ENCODE results near the gene PRPF39.

Gene PRPF39, protein sequence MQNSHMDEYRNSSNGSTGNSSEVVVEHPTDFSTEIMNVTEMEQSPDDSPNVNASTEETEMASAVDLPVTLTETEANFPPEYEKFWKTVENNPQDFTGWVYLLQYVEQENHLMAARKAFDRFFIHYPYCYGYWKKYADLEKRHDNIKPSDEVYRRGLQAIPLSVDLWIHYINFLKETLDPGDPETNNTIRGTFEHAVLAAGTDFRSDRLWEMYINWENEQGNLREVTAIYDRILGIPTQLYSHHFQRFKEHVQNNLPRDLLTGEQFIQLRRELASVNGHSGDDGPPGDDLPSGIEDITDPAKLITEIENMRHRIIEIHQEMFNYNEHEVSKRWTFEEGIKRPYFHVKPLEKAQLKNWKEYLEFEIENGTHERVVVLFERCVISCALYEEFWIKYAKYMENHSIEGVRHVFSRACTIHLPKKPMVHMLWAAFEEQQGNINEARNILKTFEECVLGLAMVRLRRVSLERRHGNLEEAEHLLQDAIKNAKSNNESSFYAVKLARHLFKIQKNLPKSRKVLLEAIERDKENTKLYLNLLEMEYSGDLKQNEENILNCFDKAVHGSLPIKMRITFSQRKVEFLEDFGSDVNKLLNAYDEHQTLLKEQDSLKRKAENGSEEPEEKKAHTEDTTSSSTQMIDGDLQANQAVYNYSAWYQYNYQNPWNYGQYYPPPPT

DNA sequence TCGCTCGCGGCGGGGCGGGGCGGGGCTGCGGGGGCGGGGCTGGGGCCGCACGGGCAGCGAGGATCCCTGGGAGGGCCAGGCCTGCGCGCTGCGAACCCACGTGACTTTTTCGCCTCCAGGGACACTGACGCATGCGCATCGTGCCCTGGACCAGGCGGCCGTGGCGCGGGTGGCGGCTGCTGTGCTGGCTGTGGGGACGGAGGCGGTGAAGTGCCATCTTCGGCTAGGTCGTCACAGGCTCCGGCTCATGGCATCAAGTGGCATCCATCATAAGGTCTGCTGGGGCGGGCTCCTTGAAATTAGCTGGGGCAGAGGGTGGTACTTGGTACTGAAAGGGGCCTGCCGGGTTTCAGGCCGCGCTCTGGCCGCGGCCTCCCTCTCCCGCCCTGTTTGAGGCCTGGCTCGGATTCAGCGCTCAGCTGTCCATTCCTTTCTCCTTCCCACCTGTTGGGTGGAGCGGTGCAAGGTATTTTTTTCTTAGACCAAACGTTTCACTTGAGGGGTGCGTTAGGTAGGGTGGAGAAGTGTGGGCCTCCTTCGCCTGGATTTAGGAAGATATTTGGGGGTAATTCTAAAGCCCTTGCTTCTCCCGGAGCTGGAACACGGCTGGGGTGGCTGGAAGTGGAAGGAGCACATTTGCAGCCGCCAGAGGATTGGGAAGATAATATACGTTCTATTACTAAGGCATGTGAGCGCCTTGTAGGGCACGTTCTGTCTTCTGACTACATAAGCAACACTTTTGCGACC, at the start of gene PRPF39:
TSS of gene PRPF39 (plus strand) at position 141 of the 747 bp plus-strand sequence. CDS start 11,124 bp downstream, outside the sequence.
- peak; percentile 87 to 99 (median 94) for DNase-seq
- intact Hi-C loops (cut with DNase I) = loop anchor here (1.0 to 5.0 kb wide), 4 partner anchors 51 to 187 kb away; partner anchors contain the start of genes FANCM, FKBP3, MIS18BP1 and TOGARAM1

DNA sequence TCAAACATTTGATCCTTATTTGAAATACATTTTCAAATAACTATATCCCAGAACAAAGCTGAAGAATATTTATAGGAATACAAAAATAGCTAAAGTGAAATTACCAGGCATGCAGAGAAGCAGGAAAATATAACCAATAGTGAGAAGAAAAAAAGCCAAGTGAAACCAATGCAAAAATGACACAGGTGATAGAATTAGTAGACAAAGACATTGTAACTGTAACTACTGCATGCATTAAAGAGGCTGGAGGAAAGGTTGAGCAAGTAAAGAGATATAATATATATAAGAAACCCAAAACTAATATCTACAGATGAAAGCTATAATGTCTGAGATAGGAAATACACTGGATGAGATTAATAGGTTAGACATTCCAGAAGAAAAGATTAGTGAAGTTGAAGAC, 49.2 kb upstream of the PRPF39 start:
- intact Hi-C loops (cut with DNase I) = no loop called here
- no peak for DNase-seq

DNA sequence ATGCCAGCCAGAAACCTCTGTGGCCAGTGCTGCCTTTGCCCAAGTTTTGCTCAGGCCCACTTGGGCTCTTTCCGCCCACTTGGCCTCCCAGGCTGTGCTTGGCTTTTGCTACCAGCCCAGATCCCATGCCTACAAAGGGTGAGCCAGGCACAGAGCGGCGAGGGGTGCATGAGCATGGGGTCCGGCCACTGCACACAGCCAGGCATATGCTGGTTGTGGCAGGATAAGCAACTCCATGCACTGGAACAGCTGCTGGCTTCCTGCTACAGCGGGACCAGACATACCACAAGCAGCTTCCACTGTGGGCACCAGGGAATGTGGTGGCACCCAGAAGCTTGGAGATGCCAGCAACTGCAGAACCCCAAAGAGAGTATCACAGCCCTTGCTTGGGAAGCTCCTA, 45.7 kb upstream of the PRPF39 start:
- intact Hi-C loops (cut with DNase I) = no loop called here
- no peak for DNase-seq

DNA sequence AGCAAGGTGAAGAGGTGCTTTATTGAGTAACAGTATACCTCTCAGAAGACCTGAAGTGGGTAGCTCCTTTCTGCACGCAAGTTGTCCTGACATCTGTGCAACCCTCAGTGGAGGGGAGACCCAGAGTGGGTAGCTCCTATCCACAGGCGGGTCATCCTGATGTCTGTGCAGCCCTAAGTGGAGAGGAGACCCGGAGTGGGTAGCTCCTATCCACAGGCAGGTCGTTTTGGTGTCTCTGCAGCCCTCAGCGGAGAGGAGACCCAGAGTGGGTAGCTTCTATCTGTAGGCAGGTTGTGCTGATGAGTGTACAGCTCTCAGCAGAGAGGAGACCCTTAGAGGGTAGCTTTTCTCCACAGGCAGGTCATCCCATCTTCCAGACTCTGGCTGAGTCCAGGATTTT, 45.1 kb upstream of the PRPF39 start:
- intact Hi-C loops (cut with DNase I) = no loop called here
- DNase-seq = no peak

DNA sequence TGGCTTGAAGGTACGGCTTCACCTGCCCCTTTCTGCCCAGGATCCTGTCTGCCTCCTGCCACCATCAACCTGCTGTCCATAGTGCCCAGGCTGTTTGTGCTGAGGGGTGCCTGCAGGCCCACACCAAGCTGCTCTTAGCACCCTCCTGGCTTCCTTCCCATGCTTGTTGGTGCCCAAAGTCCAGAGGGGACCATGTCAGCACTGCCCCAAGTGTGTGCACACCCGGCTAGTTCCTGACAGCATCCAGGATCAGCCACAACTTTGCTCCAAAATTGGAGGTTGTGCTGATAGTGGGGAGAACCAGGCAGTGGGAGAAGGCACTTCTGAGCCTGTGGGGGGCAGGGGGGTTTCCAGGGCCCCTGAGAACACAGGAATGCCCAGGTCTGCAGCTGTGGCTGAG, 44.5 kb upstream of the PRPF39 start:
- DNase-seq = no peak
- intact Hi-C loops (cut with DNase I) = no loop called here

DNA sequence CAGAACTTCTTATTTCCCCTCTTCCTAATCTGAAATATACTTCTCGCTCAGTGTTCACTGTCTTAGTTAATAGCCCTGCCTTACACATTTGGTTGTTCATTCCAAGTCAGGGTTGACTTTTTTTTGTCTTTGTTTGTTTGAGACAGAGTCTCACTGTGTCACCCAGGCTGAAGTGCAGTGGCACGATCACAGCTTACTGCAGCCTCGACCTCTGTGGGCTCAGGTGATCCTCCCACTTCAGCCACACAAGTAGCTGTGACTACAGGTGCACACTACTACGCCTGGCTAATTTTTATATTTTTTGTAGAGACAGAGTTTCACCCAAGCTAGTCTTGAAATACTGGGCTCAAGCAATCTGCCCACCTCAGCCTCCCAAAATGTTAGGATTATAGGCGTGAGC, 42.3 kb upstream of the PRPF39 start:
- intact Hi-C loops (cut with DNase I) = no loop called here
- no peak for DNase-seq

DNA sequence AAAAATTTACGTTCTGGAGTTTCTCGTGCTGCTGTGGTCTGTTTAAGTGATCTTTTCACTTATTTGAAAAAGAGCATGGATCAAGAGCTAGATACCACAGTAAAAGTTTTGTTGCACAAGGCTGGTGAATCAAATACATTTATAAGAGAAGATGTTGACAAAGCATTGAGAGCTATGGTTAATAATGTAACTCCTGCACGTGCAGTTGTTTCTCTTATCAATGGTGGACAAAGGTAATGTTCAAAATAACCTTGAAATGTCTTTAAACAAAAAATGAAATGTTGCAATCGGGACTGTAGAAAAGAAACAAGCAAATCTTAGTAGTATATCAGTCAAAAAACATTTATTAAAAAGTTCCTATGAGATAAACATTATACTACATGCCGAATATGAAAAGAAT, 39.3 kb upstream of the PRPF39 start:
- intact Hi-C loops (cut with DNase I) = no loop called here
- DNase-seq = no peak

DNA sequence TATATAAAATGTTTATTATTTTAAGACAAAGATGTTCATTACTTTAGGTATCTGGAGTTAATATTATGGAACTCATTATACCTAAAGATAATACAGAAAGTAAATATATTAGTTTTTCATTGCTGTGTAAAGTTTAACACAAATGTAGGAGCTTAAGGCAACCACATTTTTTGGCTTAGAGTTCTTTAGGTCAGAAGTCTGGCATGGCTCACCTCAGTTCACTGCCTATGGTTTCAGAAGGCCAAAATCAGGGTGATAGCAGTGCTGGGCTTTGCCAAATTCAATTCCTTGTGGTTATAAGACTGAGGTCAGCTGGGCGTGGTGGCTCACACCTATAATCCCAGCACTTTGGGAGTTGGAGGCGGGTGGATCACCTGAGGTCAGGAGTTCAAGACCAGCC, 35.5 kb upstream of the PRPF39 start:
- intact Hi-C loops (cut with DNase I) = no loop called here
- no peak for DNase-seq

DNA sequence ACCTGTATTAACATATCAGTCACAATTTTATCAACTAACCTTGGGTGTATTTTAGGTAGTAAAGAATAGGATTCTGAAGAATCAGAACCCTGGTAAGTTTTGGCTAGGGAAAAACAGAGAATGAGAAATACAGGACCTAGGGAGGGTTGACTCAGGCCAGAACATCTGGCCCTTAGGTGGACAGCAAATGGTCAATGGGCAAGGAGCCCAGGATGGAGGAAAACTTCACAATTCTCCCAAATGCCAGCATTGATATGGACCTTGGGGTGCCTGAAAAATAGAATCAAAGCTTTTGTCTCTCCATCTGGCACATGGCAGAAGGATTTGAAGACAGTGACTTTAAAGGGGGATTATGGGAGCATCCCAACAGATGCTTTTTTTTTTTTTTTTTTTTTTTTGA, 32.7 kb upstream of the PRPF39 start:
- intact Hi-C loops (cut with DNase I) = no loop called here
- DNase-seq = no peak

DNA sequence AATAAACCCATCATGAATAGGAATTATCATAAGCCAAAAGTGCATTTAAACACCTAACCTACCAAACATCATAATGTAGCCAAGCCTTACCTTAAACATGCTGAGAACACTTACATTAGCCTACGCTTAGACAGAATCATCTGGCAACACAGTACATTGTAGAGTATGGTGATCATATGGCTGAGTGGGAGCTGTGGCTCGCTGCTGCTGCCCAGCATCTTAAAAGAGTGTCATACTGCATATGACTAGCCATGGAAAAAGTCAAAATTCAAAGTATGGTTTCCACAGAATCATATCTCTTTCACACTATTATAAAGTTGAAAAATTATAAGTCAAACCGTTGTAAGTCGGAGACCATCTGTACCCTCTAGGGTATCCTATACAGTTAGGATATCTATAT, 32.0 kb upstream of the PRPF39 start:
- intact Hi-C loops (cut with DNase I) = no loop called here
- DNase-seq = peak in 2 of 10 donors; percentile 72 to 88

DNA sequence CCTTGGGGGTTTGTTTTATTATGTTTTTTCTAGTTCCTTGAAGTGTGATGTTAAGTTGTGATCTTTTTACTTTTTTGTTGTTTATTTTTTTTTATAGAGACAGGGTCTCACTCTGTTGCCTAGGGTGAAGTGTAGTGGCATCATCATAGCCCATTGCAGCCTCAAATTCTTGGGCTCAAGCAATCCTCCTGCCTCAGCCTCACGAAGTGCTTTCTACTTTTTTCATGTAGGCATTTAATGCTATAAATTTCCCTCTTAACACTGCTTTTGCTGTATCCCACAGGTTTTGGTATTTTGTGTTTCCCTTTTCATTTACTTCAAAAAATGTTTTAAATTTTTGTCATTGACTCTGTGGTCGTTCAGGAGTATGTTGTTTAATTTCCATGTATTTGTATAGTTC, 26.6 kb upstream of the PRPF39 start:
- DNase-seq = no peak
- intact Hi-C loops (cut with DNase I) = no loop called here

DNA sequence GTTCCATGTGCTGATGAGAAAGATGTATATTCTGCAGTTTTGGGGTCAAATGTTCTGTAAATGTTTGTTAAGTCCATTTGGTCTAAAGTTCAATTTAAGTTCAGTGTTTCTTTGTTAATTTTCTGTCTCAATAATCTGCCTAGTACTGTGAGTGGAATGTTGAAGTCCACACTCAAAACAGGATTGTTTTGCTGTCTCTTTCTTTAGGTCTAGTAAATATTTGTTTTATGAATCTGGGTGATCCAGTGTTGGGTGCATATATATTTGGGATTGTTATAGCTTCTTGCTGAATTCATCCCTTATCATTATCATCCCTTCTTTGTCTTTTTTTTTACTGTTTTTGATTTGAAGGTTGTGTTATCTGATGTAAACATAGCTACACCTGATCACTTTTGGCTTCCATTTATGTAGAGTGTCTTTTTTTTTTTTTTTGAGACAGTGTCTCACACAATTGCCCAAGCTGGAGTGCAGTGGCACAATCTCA, 26.0 kb upstream of the PRPF39 start:
- DNase-seq = no peak
- intact Hi-C loops (cut with DNase I) = no loop called here

DNA sequence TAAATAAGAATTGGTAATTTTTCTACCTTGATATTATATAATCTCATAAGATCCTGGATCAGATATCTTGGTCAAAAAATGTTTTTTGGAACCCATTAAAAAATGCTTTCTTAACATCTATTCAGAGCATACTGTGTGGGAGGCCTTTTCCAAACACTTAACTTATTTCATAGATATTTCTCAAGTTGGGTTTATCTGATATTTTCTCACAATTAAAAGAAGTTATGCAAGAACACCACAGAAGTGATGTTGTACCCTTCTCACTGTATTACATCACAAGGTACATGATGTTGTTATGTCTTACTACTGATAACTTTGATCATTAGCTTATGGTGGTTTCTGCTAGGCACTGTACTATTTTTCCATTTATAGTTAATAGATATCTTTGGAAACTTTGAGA, 23.4 kb upstream of the PRPF39 start:
- no peak for DNase-seq
- intact Hi-C loops (cut with DNase I) = no loop called here

DNA sequence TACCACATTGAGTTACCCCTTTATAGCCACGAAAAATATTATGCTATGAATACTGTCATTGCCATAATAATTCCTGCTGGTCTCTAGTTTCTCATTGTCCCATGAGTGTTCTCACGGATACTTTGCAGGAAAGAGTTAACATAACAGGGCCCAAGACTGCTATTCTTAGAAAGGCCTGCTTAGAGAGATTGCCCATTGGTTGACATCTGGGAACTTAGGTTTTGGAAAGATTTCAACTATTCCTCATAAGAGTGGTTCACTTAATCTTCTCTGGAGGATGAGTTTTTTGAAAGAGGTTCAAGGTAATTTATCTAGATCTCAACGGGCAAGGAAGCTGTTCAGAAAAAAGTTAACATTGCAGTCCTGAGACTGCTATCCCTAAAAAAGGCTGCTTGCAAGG, 18.4 kb upstream of the PRPF39 start:
- DNase-seq = no peak
- intact Hi-C loops (cut with DNase I) = no loop called here

DNA sequence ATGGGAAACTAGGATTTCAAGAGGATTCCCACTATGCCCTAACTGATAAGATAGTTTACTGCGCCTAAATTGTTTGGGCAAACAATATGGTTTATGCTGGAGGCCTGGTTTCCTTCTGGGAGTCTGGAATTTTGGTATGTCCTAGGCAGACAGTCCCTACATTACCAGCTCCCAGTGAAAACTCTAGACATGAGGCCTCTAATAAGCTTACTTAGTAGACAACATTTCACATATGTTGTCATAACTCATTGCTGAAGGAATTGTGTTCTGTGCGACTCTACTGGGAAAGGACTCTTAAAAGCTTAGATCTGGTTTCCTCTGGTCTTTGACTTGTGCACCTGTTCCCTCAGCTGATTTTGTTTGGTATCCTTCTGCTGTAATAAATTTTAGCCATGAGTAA, 18.0 kb upstream of the PRPF39 start:
- intact Hi-C loops (cut with DNase I) = no loop called here
- DNase-seq = no peak

DNA sequence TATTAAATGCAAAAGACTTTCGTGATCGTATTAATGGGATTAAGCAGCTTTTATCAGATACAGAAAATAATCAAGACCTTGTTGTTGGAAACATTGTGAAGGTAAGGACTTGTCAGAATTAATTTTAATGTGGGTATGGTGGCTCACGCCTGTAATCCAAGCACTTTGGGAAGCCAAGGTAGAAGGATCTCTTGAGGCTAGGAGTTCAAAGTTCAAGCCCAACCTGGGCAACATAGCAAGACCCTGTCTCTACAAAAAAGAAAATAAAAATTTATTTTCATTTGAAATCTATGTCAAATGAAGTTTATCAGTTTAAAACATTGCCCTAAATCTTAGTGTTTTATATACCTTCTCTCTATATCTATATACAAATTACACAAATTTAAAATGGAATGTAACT, 17.2 kb upstream of the PRPF39 start:
- intact Hi-C loops (cut with DNase I) = no loop called here
- DNase-seq = no peak

DNA sequence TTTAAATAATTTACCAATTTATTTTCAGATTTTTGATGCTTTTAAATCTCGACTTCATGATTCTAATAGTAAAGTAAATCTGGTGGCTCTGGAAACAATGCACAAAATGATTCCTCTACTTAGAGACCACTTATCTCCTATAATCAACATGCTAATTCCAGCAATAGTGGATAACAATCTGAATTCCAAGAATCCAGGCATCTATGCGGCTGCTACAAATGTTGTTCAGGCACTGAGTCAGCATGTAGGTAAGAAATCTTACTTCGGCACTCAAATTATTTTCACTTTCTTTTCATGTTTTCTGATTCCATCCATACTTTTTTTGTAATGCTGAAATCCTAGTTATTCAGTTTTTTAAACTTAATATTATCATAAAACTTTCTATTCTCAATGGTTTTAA, 15.5 kb upstream of the PRPF39 start:
- no peak for DNase-seq
- intact Hi-C loops (cut with DNase I) = no loop called here

DNA sequence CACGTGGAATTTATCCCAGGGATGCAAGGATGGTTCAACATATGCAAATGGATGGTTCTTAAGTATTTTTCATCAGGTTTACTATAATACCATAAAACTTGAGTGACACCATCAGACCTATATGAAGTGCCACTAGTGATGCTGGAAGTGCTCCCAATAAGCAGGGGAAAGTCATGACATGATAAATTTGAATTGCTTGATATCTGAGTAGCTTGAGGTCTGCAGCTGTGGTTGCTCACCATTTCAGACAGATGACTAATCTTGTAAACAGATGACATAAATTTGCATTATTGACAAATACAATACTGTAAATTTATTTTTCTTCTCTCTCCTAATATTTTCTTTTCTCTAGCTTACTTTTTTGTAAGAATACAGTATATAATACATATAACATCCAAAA, 13.7 kb upstream of the PRPF39 start:
- DNase-seq = no peak
- intact Hi-C loops (cut with DNase I) = no loop called here

DNA sequence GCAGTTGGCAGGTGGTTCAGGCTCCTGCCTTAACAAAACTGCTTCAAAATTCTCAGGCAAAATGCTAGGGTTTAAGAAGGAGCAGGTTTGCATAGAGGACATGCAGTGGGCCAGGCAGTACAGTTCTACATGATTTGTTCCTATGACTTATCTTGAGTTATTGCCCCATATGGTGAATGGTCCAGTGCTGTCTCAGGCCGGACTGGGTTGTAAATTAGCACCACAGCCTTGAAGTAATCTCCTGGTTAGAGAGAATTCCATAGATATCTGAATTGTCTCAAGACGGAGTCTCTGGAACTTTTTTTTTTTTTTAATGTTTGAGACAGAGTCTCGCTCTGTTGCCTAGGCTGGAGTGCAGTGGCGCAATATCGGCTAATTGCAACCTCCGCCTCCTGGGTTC, 11.8 kb upstream of the PRPF39 start:
- intact Hi-C loops (cut with DNase I) = no loop called here
- DNase-seq = no peak

DNA sequence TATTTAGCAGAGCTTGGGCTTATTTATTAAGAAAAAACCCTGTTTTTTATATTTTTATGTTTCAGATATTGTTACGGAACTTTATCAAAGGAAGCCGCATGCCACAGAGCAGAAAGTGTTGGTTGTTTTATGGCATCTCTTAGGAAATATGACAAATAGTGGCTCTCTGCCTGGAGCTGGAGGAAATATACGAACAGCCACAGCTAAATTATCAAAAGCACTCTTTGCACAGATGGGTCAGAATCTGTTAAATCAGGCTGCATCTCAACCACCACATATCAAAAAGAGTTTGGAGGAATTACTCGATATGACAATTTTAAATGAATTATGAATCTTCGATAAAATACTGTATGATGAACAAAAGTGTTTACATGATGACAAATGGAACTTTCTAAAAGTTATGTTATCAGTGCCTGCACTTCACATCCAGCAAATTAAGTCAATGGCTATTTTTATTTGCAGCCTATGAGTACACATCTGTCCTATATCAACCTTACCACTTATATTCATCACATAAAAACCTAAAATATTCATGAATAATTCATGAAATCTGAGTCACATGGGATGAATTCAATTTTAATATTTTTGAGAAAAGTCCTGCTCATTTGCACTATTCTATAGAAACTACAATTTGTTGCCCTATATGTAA, 10.6 kb upstream of the PRPF39 start:
- intact Hi-C loops (cut with DNase I) = no loop called here
- no peak for DNase-seq

DNA sequence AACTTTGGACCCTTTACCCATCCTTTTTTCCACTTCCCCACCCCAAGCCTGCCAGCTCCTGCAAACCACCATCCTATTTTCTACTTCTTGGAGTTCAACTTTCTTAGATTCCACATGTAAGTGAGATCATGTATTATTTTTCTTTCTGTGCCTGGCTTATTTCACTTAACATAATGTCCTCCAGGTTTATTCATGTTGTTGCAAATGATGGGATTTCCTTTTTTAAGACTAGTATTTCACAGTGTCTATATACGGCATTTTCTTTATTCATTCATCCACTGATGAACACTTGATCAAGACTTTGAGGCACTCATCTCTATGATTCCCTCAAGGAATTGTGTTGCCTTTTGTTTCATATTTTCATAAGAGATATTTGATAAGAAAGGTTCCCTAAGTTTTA, 5.6 kb upstream of the PRPF39 start:
- intact Hi-C loops (cut with DNase I) = no loop called here

More for the DNA sequence above, 5.6 kb upstream of the PRPF39 start:
- no peak for DNase-seq

Data from posterior cingulate gyrus (tissue), 11 donors.